NCI-H82 (cell line): Measurements from ENCODE around the gene ABHD12.
A peak's percentile ranks its signal among the peaks of the same experiment; 100 is the strongest.
"Not testable (repeated sequence)": the region's sequence is repeated elsewhere in the genome, so short reads cannot be mapped to it uniquely, and the experiment has no call there.

Experiments
- DNase-seq: peaks from one replicate; lab custom pipeline; 2025; lab: John Stamatoyannopoulos, UW

The ABHD12 gene

DNA sequence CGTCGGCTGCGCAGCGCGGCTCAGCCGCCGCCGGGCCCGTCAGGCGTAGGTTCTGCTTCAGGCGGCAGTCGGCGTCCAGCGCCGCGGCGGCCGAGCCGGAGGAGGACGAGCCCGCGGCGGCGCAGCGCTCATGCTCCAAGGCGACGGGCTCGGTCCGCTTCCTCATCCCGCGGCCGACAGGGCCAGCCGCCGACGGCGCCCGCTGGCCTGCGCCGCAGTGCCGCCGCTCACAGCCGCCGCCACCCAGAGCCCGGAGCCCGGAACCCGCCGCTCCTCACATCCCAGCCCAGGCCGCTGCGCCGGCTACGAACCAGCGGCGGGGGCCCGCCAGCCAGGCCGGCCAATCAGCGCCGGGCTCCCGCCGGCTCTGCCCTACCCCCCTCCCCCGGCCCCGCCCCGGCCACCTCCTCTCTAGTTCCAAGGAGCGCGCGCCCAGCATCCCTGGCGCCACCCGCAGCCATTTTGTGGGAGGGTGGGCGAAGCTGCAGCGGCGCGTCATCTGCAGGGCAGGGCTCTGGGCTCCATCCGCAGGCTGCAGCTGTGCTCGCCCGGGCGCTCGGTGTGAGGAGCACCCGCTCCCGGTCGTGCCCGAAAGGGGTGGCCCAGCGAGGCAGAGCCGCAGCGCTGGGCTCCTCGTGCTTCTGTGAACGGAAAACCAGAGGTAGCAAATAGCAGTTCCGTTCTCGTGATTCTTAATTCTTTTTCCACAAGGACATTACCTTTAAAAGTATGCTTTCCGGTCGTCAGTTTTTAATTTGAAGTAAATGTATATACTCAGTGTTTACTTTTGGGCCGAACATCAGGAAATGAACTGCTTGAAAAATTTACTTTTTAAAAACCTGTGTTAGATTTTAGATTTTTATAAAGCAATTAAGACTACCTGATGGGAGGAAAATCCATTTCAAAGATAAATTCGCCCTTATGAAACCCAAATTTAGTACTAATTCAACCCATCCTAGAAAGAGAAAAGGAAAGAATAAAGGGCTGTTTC, at the start of gene ABHD12:
Gene ABHD12, minus strand, starts transcription at position 298 of the 991 bp plus-strand sequence. Its CDS starts 132 bp downstream, at position 166.
- DNase-seq, result peak; percentile 98

DNA sequence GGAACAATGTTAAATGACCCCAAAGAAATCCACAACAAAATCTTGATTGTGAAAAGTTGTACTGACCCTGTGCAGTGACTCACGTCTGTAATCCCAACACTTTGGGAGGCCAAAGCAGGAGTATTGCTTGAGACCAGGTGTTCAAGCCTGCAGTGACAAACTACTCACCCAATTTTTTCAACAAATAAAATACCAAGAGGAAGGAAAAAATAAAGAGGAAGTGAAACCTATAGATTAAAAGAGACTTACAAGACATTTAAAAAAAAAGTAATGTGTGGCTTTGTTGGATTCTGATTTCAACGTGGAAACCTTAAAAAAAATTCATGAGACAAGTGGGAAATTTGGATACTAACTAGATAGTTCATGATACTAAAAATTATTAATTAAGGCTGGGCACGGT, 48.7 kb upstream of the ABHD12 start:
- DNase-seq, result no peak

DNA sequence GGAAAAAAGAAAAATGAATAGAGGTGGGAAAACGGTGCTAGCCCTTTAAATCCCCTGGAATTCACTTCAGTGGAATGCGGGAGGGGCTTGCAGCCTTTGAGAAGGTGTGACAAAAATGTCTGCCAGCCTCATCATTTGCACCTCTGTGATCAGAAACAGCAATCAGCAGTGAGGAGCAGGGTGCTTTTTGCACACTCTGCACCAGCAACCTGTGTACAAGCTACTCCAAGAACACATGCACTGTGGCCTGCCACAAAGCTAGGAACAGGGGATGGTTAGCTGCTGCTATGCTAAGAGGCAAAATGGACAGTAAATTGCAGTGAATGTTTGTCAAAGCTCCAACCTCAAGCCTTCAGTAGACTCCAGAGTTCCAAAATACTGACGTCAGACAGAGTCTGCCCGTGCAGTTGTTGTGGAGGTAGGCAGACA, 46.5 kb upstream of the ABHD12 start:
- no peak for DNase-seq

DNA sequence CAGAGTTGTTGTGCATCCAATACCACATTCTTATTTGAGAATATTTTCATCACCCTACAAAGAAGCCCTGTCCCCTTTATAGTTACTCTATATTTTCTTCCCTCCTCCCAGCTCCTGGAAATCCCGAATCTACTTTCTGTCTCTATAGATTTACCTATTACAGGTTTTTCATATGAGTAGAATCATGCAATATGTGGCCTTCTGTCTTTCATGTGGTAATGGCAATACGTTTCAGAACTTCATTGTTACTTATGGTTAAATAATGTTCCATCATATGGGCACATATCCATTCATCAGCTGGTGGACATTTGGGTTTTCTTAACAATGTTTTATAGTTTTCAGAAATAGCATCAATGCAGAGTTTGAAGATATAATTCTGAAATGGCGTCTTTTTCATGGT, 33.9 kb upstream of the ABHD12 start:
- no peak for DNase-seq

DNA sequence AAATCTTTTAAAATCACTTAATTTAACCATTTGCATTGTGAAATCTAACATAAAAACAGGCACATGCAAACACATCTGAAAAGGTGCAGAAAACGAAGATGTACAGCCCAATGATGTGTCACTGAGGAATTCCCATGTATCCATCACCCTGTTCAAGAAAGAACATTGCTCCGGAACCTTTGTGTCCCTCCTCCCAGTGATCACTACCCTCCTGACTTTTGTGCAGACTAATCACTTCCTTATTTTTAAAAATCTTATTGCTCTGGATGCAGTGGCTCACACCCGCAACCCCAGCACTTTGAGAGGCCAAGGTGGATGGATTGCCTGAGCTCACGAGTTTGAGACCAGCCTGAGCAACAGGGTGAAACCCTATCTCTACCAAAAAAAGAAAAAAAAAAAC, 31.4 kb upstream of the ABHD12 start:
- DNase-seq, result no peak

DNA sequence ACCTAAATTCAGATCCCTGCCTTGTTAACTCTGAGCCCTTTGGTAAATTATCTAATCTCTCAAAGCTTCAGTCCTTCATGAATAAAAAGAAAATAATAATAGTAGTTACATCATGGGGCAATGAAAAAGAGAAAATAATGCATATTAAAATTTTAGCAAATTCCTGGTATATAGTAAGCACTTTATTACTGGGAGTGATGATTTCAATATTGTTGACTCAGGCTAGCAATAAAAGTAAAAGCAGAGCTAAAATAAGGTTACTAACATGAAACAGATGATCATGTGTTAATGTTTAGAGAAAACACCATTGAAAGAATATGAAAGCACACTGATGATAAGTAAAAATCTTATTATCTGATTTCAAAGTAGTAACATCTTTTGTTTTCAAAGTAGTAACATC, 30.5 kb upstream of the ABHD12 start:
- no peak for DNase-seq

DNA sequence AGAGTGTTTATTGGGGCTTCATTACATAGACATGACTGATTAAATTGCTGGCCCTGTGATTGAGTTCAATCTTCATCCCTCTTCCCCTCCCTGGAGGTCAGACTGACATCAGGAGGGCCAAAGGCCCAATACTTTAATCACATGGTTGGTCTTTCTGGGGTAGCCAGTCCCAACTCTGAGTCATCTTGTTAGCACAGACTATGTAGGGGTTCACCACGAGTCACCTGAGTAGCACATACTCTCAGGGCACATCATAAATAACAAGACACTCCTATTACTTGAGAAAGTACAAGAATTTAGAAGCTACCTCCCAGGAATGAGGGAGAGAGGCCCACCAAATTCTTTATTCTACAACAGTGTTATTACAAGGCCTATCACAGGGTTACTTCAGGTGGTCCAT, 28.1 kb upstream of the ABHD12 start:
- no peak for DNase-seq

DNA sequence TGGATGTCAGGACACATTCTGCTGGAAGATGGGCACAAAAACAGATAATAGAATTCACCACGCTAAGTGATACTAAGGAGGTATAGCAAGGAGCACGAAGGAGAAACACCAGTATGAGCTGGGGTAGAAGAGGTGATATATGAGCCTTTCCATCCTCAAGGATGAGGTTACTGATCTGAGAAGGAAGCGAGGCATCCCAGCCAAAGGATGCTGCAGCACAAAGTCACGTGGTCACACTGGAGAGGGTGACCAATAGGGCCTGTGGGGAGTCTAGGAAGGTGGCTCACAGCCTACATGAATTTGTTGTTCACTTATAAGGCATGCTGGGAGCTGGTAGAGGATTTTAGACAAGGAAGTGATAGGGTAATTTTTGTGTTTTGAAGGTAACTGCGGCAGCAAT, 18.3 kb upstream of the ABHD12 start:
- no peak for DNase-seq

DNA sequence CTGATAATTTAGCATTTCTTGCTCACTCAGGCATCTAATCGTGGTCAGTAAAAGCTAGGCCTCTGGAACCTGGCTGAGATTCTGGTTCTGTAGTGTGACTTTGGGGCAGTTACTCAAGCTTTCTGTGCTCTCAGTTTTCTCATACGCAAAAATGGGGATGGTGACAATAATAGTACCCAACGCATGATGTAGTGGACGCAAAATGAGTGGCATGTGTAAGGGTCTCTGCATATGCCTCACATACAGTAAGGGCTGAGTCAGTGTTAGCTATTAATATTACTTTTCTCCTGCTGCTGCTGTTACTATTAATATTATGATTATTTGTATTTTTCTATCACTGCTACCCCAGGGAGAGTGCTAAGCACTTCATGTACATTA, 17.5 kb upstream of the ABHD12 start:
- no peak for DNase-seq

DNA sequence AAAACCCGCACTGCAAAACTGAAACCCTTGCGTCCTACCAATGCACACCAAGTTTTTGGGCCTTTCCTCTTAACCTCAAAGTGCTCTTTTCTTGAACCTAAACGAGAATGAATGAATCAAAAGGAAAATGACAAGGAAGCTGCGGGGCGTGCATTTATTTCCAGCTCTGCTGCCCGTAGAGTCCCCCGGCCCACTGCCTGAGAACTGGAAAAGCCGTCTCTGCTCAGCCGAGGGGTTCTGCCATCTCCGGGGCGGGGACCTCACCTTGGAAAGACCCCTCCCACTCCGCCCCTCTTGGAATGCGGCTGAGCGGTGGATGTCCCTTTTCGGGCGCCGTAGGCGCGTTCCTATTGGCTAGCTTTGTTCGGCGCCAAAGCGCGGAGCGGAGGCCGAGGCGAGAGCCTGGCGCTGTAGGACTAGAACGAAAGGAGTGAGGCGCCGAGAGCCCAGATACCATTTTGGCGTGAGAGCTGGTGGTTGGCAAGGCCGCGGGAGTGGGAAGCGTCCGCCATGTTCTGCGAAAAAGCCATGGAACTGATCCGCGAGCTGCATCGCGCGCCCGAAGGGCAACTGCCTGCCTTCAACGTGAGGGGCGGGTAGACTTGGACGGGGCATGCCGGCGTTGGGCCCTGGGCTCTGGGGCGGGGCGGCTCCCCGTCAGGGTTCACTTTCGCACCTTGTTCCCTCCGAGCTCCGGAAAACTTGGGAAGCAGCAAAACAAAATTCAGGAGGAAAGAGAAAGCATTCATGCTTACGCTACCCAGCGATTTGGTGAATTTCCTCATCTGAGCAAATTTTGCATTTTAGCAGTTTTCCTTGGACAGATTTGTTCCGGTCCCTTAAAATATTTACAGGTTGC, 16.9 kb upstream of the ABHD12 start, which contains the start of gene GINS1:
Gene GINS1, plus strand, starts transcription at position 363 of the 859 bp plus-strand sequence. Its CDS starts 148 bp downstream, at position 511.
- peak; percentile 98 for DNase-seq

DNA sequence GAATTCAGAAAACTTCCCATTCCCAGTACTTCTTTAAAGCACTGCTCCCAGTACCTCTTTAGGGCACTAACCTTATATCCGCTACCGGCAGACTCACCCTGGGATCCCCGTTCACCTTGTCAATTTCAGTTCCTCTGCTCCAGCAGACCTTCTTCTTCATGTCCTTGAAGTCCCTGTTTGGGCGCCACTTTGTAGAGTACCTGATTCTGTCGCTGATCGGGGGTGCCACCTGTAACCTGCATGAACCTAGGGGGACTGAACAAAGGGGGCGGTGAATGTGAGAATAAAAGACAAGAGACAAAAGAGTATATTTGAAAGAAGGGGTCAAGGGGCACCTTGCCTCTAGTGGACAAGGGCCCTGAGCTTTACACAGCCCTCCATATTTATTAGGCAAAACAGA, 11.9 kb upstream of the ABHD12 start:
- DNase-seq, result no peak

DNA sequence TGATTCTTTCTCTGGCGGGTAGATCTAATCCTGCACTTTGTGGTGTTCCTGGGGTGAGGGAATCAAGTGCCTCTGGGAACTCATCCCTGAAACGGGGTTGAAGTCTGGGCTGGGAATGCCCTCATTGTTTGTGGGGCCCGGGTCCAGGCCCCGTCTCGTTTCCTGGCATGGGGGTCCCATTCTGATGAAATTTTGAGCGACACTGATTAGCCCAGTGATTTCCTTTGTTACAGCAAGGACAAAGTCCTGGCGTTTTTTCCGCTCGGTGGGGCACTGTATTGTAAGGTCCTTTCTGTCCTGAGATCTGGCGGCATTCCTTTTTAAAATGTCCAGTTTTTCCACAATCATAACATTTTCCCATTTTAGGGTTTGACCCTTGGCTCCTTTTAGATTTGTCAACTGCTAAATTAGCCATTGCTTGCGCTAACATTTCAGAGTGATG, 9.7 kb upstream of the ABHD12 start:
- DNase-seq, result not testable (repeated sequence)

DNA sequence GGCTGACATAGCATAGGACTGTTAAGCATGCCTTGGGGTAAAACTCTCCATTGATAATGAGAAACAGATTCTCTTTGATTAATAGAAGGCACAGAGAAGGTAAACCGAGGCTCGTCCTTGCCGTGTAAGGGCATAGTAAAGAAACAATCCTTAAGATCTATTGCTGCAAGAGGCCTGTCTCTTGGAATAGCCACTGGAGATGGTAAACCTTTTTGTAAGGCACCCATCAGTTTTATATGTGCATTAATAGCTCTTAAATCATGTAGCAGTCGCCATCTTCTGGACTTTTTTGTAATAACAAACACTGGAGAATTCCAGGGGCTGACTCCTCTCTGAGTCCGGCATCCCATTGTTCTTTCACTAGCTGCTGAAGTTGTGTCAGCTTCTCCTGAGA, 8.4 kb upstream of the ABHD12 start:
- peak; percentile 85 for DNase-seq

DNA sequence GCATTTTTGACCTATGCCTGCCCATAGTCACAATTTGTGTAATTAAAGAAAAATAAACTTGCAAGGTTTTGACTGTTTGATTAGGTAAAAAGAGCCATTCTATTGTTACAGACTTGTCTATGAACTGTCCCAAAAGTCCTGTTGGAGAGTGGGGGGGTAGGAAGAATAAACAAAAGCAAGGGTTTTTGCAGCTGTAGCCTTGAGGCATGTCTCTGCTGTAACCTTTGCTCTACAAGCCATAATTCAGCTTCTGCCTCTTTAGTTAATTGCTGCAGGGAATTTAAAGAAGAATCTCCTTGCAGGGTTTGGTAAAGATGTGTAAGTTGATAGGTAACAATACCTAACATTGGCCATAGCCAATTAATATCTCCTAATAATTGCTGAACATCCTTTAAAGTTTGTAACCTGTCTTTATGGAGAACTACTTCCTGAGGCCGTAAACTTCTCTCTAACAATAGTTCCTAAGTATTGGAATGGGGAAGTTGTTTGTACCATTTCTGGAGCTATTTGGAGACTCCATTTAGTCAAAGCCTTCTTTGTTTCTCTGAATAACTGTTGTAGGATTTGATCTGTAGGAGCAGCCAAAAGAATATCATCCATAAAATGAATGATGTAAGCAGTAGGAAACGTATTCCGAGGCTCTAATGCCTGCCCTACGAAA, 7.9 kb upstream of the ABHD12 start:
- no peak for DNase-seq

DNA sequence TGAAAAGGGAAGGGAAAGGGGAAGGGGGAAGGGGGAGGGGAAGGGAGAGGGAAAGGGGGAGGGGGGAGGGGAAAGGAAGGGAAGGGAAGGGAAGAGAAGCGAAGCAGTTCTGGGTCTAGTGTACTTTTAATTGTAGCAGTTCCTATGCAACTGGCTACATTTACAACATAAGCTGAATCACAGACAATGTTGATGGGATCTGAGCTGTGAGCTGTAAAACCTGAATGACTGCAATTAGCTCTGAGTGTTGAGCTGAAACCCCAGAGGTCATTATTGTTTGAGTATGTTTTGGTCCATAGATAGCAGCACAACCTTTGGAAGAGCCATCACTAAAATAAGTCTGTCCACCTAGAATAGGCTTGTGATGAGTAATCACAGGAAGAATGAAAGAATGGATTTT, 7.2 kb upstream of the ABHD12 start:
- DNase-seq, result no peak

DNA sequence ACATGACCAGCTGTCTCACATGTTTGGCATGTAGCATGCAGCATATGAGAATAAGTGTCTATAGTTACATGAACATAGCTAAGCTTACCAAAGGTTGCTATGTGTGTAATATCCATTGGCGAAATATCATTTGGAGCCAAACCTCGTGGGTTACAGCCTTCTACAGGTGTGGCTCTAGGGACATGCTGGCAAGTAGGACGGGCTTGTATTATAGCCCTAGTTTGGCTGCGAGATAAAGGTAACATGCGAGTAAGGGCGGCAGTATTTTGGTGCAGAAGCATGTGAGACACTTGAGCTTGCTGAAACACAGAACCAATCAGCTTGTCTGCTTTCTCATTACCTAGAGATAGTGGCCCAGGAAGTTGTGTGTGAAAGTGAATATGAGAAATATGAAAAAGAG, 6.5 kb upstream of the ABHD12 start:
- no peak for DNase-seq

DNA sequence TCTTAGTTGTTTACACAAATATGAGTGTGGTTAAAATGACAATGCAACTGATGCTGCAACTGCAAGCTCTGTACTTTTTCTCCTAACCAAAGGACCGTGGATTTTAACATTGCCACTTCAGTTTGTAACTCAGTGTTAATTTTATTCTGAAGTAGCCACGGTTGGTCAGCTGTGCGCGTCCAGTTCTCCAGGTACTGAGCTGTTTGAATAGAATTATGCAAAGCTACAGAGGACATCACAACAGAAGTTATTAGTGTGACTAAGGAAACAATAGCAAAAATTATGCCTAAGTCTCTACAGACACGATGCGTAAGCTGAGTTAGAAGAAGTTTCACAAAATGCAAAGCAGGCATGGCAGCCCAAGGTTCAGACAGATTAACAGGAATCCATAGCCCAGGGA, 4.4 kb upstream of the ABHD12 start:
- DNase-seq, result no peak

DNA sequence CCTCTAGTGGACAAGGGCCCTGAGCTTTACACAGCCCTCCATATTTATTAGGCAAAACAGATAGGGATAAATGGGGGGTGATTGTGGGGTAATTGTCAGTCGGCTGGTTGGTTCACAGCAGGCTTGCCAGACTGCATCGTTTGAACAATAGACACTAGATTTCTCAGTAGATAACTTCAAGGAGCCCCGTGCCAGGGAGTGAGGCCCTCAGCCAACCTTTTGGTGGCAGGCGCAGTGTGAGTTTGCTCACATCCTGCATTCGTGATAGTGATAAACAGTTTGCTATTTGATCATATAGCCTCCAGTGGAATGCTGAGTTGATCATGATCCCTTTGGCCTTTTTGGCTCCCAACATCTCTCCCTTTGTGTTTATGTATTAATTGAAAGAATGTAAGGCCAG, 3.6 kb upstream of the ABHD12 start:
- DNase-seq, result no peak

DNA sequence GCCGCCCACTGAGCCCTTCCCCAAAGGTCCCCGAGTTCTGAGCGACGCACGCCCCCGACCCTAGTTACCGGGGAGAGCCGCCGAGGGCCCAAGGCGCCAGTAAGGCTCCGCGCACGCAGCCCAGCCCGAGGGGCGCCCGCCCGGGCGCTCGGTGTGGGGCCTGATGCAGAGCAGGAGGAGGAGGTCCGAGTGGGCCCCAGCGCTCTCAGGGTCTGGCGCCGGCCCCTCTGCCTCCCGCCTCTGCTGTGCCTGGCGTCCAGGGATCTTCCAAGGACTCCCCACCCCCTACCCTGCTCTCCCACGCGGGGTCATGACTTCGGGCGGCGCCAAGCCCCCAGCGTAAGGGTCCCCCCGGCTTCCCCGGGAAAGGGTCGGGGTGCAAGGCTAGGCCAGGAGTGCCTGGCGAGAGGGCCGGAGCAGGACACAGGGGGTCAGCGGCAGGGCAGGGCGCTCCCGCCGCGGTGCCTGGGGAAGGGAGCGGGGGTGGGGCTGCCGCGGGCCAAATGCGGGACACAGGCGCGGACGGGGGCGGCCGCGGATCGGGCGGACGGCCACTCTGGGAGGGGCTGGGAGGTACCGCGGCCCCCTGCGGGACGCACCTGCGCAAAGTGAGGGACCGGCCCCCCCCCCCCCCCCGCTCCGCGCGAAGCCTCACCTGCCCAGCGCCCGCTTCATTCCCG, 637 bp downstream of the ABHD12 start:
- peak; percentile 66 for DNase-seq

DNA sequence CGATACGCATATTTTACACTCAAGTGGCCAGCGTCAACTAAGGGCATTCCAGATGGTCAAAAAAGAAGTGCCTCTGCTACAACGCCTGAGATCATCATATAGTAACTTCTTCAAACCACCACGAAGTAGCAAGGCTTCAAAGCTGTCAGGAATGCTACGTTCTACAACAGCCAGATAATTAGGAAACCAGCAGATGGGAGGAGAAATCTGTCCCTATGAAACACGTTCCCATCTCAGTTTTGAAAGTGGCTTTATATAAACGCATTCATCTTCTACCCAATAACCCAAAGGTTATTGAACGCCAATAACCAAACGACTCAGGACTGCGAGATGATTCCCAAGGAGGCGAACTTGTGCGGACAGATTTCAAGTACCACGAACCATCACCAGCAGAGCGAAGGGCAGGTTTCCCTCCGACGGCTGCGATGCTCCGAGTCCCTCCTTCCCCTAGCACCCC, 1.2 kb downstream of the ABHD12 start:
- DNase-seq, result peak; percentile 66

DNA sequence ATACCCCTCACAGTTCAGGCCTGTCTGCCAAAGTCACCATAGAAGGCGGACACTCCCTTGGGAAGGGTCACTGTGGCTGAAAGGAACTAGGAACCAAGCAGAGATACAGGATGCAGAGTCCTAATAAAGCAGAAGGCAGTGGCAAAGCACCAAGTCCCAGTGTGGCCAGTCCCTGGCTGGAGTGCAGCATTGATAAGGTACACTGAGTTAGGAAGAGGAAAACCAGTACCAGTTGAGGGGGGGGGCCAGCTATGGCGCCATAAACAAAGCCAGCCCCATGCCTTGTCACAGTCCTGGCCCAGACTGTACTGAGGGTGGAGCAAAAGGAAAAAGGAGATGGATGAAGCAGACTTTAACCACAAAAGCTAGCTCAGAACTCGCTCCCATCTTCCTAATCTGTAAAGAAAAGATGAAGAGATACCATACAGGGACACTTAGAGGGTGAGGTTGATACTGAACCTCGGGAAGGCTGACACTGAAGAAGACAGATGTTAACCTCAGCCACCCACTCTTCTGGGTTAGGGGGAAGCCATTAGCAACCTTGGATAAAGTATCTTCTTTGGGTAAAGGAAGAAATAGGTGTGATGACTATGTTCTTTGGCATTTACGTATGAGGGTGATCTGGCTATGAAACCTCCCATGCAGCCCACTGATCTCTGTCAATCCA, 7.8 kb downstream of the ABHD12 start:
- no peak for DNase-seq
